ENCODE data around the gene MLLT6. TPM values are rescaled to one million over a fixed set of nuclear protein-coding genes. Genes with fewer than 3 reads are reported as not detected.

MLLT6 gene
- total RNA-seq, 1 experiment from 2014 or later, result 50.6 TPM

DNA sequence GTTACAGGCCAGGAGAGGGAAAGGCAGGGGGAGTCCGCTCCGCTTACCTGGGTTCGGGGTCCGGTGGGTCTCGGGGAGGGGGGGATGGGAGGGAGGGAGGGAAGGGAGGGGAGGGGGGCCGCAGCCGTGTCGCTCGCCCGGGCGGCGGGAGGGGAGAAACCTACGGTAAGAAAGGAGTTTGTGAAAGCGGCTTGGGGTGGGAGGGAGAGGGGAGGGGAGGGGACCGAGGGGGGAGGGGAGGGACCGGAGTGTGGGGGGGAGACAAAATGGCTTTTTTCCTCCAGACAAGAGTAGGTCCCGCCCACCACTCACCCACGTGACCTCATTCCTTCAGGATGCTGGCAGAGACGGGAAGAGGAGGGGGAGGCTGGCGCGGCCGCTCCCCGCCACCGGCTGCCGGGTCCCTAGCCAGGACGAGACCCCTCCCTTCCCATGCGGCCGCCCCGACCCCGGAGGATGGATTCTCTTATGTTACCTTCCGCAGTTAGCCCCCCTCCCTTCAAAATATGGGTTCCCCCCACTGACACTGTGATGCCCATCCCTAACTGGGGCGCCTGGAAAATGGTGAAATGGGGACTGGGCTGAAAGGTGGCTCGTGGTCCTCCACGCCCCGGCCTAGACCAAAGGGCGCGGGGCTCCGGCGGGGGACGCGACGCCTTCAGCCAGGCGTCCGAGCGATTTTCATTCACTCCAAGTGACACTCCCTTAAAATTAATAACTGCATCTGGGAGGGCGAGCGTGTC, 43.2 kb downstream of the MLLT6 start, which contains the start of gene PCGF2:
TSS of gene PCGF2 (minus strand) at position 188 of the 743 bp plus-strand sequence. CDS start 7,934 bp downstream, outside the sequence.
- in situ Hi-C loops (cut with HindIII; ENCODE audit: low pct_unique_long_range_greater_than_20kb, low sequenced_read_pairs) (no loop called here), intact Hi-C loops (cut with micrococcal nuclease; ENCODE audit: unreplicated experiment) (no loop called here)
- no peaks in the 10 kb centered on the region for H3K9me3 ChIP-seq (ENCODE audit: control insufficient read depth, insufficient read depth, low read depth, low read length)
- CTCF ChIA-PET, result no interaction called here
- peaks cover 26% of the 10 kb centered on the region for H3K4me1 ChIP-seq (ENCODE audit: control insufficient read depth, insufficient read depth, low read length)
- TF ChIP-seq TCF7L2 (IDR thresholded peaks at IDR 0.05; ENCODE audit: low read depth, low read length) (no peak), POLR2AphosphoS5 (IDR thresholded peaks at IDR 0.05; ENCODE audit: low read depth, low read length) (peak; percentile 66)
- H3K27ac ChIP-seq (ENCODE audit: low read length), result peak within 1 kb of the TSS; percentile 96
- BruUV-seq (replicated peaks), result no TSS peak
- H3K36me3 ChIP-seq (ENCODE audit: control insufficient read depth, insufficient read depth, low read length), result peaks cover 2% of the 10 kb centered on the region; the same call in 1 of the 2 replicates
- DNase-seq (ENCODE audit: low read depth, low spot score), result no peak
- H3K27me3 ChIP-seq (ENCODE audit: control insufficient read depth, insufficient read depth, low read length), result no peaks in the 10 kb centered on the region
- peak within 1 kb of the TSS; percentile 76 to 90 for H3K4me3 ChIP-seq (ENCODE audit: low read depth in 2 of 2, low read length in 2 of 2)
- peak; percentile 17; the same call in 1 of the 2 replicates for ATAC-seq
- POLR2A ChIA-PET, result no interaction called here

DNA sequence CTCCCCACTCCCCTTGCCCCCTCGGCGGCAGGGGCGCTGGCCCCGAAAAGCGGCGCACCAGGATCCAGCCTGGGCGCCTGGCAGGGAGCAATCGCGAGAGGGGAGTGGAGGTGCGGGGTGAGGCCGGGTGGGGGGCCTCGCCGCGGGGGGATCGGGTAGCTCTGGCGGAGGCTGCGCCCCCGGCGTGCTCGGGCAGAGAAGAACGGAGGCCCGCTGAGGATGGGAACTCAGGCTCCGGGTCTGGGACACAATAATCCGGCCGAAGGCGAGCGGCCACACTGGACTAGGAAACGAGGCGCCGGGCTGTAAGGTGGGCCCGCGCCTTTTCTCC, 43.8 kb downstream of the MLLT6 start:
- POLR2A ChIA-PET, result no interaction called here
- Histone ChIP-seq H3K9me3 (ENCODE audit: control insufficient read depth, insufficient read depth, low read depth, low read length) (no peaks in the 10 kb centered on the region), H3K4me1 (ENCODE audit: control insufficient read depth, insufficient read depth, low read length) (peaks cover 21% of the 10 kb centered on the region), H3K27ac (ENCODE audit: low read length) (peak overlapping the region; percentile 96), H3K4me3 (ENCODE audit: low read depth in 2 of 2, low read length in 2 of 2) (peak overlapping the region; percentile 76 to 90), H3K36me3 (ENCODE audit: control insufficient read depth, insufficient read depth, low read length) (peaks cover 2% of the 10 kb centered on the region; the same call in 1 of the 2 replicates), H3K27me3 (ENCODE audit: control insufficient read depth, insufficient read depth, low read length) (no peaks in the 10 kb centered on the region)
- CTCF ChIA-PET, result no interaction called here
- ATAC-seq (no peak; the same call in 1 of the 2 replicates), DNase-seq (ENCODE audit: low read depth, low spot score) (no peak)
- in situ Hi-C loops (cut with HindIII; ENCODE audit: low pct_unique_long_range_greater_than_20kb, low sequenced_read_pairs), result no loop called here
- TF ChIP-seq, protein P1, sequence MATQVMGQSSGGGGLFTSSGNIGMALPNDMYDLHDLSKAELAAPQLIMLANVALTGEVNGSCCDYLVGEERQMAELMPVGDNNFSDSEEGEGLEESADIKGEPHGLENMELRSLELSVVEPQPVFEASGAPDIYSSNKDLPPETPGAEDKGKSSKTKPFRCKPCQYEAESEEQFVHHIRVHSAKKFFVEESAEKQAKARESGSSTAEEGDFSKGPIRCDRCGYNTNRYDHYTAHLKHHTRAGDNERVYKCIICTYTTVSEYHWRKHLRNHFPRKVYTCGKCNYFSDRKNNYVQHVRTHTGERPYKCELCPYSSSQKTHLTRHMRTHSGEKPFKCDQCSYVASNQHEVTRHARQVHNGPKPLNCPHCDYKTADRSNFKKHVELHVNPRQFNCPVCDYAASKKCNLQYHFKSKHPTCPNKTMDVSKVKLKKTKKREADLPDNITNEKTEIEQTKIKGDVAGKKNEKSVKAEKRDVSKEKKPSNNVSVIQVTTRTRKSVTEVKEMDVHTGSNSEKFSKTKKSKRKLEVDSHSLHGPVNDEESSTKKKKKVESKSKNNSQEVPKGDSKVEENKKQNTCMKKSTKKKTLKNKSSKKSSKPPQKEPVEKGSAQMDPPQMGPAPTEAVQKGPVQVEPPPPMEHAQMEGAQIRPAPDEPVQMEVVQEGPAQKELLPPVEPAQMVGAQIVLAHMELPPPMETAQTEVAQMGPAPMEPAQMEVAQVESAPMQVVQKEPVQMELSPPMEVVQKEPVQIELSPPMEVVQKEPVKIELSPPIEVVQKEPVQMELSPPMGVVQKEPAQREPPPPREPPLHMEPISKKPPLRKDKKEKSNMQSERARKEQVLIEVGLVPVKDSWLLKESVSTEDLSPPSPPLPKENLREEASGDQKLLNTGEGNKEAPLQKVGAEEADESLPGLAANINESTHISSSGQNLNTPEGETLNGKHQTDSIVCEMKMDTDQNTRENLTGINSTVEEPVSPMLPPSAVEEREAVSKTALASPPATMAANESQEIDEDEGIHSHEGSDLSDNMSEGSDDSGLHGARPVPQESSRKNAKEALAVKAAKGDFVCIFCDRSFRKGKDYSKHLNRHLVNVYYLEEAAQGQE (IDR thresholded peaks at IDR 0.05; ENCODE audit: insufficient read depth in 1 of 2, low read depth in 2 of 2, low read length in 1 of 2), result no peak
- TF ChIP-seq SIN3A (IDR thresholded peaks at IDR 0.05; ENCODE audit: borderline replicate concordance, insufficient read depth, low read depth, low read length), result no peak
- TF ChIP-seq, protein P2, sequence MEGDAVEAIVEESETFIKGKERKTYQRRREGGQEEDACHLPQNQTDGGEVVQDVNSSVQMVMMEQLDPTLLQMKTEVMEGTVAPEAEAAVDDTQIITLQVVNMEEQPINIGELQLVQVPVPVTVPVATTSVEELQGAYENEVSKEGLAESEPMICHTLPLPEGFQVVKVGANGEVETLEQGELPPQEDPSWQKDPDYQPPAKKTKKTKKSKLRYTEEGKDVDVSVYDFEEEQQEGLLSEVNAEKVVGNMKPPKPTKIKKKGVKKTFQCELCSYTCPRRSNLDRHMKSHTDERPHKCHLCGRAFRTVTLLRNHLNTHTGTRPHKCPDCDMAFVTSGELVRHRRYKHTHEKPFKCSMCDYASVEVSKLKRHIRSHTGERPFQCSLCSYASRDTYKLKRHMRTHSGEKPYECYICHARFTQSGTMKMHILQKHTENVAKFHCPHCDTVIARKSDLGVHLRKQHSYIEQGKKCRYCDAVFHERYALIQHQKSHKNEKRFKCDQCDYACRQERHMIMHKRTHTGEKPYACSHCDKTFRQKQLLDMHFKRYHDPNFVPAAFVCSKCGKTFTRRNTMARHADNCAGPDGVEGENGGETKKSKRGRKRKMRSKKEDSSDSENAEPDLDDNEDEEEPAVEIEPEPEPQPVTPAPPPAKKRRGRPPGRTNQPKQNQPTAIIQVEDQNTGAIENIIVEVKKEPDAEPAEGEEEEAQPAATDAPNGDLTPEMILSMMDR (IDR thresholded peaks at IDR 0.05), result no peak
- TF ChIP-seq TCF7L2 (IDR thresholded peaks at IDR 0.05; ENCODE audit: low read depth, low read length), result no peak
- TF ChIP-seq POLR2AphosphoS5 (IDR thresholded peaks at IDR 0.05; ENCODE audit: low read depth, low read length), result no peak
- intact Hi-C loops (cut with micrococcal nuclease; ENCODE audit: unreplicated experiment), result no loop called here
- BruUV-seq (replicated peaks), result no TSS peak

Data from Panc1 (cell line).